ENCODE measurements around the gene SETBP1.

Gene SETBP1

GRCh38 chr18:44821924-44822323 is 141.2 kb downstream of the SETBP1 start:
- no peak for TF ChIP-seq CTCF (IDR thresholded peaks at IDR 0.05; ENCODE audit: extremely low read depth, missing control alignments)

GRCh38 chr18:44823286-44823685 is 142.6 kb downstream of the SETBP1 start:
- no peak for TF ChIP-seq CTCF (IDR thresholded peaks at IDR 0.05; ENCODE audit: extremely low read depth, missing control alignments)
- DNase-seq (ENCODE audit: low spot score), result no peak

More at GRCh38 chr18:44821924-44822323, 141.2 kb downstream of the SETBP1 start:
- no peak for DNase-seq (ENCODE audit: low spot score)

GRCh38 chr18:44823782-44824181 is 143.1 kb downstream of the SETBP1 start:
- no peak for DNase-seq (ENCODE audit: low spot score)
- TF ChIP-seq CTCF (IDR thresholded peaks at IDR 0.05; ENCODE audit: extremely low read depth, missing control alignments), result no peak

- no peak for TF ChIP-seq CTCF (IDR thresholded peaks at IDR 0.05; ENCODE audit: extremely low read depth, missing control alignments)
- DNase-seq (ENCODE audit: low spot score), result no peak
Measured at GRCh38 chr18:44824884-44825283, 144.2 kb downstream of the SETBP1 start.

GRCh38 chr18:44826418-44827259 is 146.0 kb downstream of the SETBP1 start:
- no peak for DNase-seq (ENCODE audit: low spot score)
- TF ChIP-seq CTCF (IDR thresholded peaks at IDR 0.05; ENCODE audit: extremely low read depth, missing control alignments), result no peak

- no peak for DNase-seq (ENCODE audit: low spot score)
- no peak for TF ChIP-seq CTCF (IDR thresholded peaks at IDR 0.05; ENCODE audit: extremely low read depth, missing control alignments)
Measured at GRCh38 chr18:44828080-44828479, 147.4 kb downstream of the SETBP1 start.

- no peak for TF ChIP-seq CTCF (IDR thresholded peaks at IDR 0.05; ENCODE audit: extremely low read depth, missing control alignments)
- DNase-seq (ENCODE audit: low spot score), result no peak
Measured at GRCh38 chr18:44830581-44830980, 149.9 kb downstream of the SETBP1 start.

All from GM20000 (cell line).